ENCODE results near the gene ACTBL2. TPM values are rescaled to one million over a fixed set of nuclear protein-coding genes. Genes with fewer than 3 reads are reported as not detected.

ACTBL2 gene
- total RNA-seq, 4 donors from 2014 or later, result 0.08 to 2.2 TPM; not detected in 2

- TF ChIP-seq POLR2A (IDR thresholded peaks at IDR 0.05), result no peak
- TF ChIP-seq, protein P1, sequence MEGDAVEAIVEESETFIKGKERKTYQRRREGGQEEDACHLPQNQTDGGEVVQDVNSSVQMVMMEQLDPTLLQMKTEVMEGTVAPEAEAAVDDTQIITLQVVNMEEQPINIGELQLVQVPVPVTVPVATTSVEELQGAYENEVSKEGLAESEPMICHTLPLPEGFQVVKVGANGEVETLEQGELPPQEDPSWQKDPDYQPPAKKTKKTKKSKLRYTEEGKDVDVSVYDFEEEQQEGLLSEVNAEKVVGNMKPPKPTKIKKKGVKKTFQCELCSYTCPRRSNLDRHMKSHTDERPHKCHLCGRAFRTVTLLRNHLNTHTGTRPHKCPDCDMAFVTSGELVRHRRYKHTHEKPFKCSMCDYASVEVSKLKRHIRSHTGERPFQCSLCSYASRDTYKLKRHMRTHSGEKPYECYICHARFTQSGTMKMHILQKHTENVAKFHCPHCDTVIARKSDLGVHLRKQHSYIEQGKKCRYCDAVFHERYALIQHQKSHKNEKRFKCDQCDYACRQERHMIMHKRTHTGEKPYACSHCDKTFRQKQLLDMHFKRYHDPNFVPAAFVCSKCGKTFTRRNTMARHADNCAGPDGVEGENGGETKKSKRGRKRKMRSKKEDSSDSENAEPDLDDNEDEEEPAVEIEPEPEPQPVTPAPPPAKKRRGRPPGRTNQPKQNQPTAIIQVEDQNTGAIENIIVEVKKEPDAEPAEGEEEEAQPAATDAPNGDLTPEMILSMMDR (IDR thresholded peaks at IDR 0.05), result no peak
- WGBS, 2 donors, result 49 to 54% methylated on average over 1 of the region's 1 CpG
- no peak for DNase-seq (ENCODE audit: low spot score in 2 of 2)
- no peak overlapping the region for H3K4me3 ChIP-seq (ENCODE audit: low read depth, poor library complexity, severe bottlenecking)
- intact Hi-C loops (cut with DNase I; ENCODE audit: low total_unique reads), result no loop called here
These were observed 34.6 kb upstream of the ACTBL2 start for GRCh38 chr5:57517250-57517649.

DNA sequence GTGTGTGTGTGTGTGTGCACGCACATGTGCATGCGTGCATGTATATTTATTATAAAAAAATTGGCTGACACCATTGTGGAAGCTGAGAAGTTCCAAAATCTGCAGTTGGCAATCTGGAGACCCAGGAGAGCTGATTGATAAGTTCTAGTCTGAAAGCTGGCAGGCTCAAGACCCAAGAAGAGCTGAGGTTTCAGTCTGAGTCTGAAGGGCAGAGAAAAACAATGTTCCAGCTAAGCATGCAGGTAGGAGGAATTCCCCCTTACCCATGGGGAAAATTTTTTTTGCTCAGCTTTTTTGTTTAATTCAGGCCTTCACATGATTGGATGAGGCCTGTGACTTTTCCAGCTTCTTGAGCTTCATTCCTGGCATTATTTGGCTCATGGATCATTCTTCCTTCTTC lies 31.2 kb upstream of the ACTBL2 start:
- intact Hi-C loops (cut with DNase I; ENCODE audit: low total_unique reads), result no loop called here
- TF ChIP-seq POLR2A (IDR thresholded peaks at IDR 0.05), result no peak
- TF ChIP-seq, protein P1 (IDR thresholded peaks at IDR 0.05), result no peak
- no peak overlapping the region for H3K4me3 ChIP-seq (ENCODE audit: low read depth, poor library complexity, severe bottlenecking)
- 92 to 97% methylated on average over 2 of the region's 2 CpGs for WGBS, 2 donors
- no peak for DNase-seq (ENCODE audit: low spot score in 2 of 2)

DNA sequence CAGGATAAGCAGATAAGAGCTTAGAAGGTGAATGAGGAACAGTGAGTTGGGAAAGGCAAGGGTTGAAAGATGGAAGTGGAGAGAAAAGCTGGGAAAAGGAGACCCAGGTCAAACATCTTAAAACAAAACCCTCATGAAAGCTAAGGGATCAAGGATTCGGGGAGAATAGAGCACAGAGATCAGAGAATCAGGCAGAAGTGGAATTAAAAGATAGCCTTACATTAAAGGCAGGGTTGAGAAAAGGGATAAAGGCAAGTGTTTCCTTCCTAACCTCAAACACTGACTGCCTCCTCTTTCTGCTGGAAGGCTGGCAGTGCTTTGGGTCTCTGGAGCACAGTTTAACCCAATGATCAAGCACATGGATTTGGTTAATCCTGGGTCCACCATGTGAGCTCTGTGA lies 28.7 kb upstream of the ACTBL2 start:
- WGBS, 2 donors, result 74 to 87% methylated on average over 1 of the region's 1 CpG
- no peak overlapping the region for H3K4me3 ChIP-seq (ENCODE audit: low read depth, poor library complexity, severe bottlenecking)
- TF ChIP-seq, protein P1 (IDR thresholded peaks at IDR 0.05), result no peak
- TF ChIP-seq POLR2A (IDR thresholded peaks at IDR 0.05), result no peak
- no peak for DNase-seq (ENCODE audit: low spot score in 2 of 2)
- intact Hi-C loops (cut with DNase I; ENCODE audit: low total_unique reads), result no loop called here

DNA sequence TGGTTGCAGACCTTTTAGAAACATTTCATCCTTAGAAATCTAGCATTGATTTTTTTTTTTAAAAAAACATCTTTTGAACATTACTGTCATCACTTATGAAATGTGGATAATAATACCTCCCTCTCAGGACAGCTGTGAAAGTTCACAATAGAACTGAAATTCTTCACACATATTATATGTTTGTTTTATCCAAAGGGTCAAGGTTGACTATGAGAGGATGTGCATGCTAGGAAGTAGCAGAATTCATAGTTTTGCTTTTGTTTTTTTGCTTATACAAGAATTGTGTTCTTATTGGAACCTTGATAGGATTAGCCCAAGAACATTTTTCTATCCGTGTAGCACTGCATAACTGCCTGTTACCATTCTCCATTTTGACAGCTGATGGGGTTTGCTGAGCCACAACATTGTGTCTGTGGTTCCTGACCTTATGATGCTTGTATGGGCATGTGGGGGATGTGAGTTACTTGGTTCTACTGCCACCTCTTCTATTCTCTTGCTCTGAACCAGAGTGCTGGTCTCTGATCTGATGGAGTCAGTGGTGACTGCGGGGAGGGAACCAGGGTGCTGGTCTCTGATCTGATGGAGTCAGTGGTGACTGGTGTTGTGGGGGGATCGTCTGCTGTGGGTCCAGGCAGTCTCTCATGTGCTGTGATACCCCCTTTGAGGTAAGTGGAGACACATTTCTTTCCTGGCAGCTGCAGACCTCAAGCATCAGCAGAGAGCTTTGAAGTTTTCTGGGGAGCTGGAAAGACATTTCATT lies 27.1 kb upstream of the ACTBL2 start:
- no peak for TF ChIP-seq POLR2A (IDR thresholded peaks at IDR 0.05)
- TF ChIP-seq, protein P1 (IDR thresholded peaks at IDR 0.05), result no peak
- no peak for DNase-seq (ENCODE audit: low spot score in 2 of 2)
- 78 to 81% methylated on average over 3 of the region's 3 CpGs for WGBS, 2 donors
- H3K4me3 ChIP-seq (ENCODE audit: low read depth, poor library complexity, severe bottlenecking), result no peak overlapping the region
- intact Hi-C loops (cut with DNase I; ENCODE audit: low total_unique reads), result no loop called here

- WGBS, 2 donors, result 90 to 91% methylated on average over 2 of the region's 2 CpGs
- no peak overlapping the region for H3K4me3 ChIP-seq (ENCODE audit: low read depth, poor library complexity, severe bottlenecking)
- TF ChIP-seq, protein P1 (IDR thresholded peaks at IDR 0.05), result no peak
- no peak for TF ChIP-seq POLR2A (IDR thresholded peaks at IDR 0.05)
- intact Hi-C loops (cut with DNase I; ENCODE audit: low total_unique reads), result no loop called here
- DNase-seq (ENCODE audit: low spot score in 2 of 2), result no peak
These were observed 25.6 kb upstream of the ACTBL2 start for GRCh38 chr5:57508211-57508610.
